ENCODE data around the gene PCP2. TPM values are rescaled to one million over a fixed set of nuclear protein-coding genes. Genes with fewer than 3 reads are reported as not detected.
A peak's percentile ranks its signal among the peaks of the same experiment; 100 is the strongest.

The PCP2 gene
- total RNA-seq, 1 donor from 2014 or later = not detected

GRCh38 chr19:7639863-7640348 lies 6.4 kb upstream of the PCP2 start:
- no peak for DNase-seq (ENCODE audit: low read depth)

DNA sequence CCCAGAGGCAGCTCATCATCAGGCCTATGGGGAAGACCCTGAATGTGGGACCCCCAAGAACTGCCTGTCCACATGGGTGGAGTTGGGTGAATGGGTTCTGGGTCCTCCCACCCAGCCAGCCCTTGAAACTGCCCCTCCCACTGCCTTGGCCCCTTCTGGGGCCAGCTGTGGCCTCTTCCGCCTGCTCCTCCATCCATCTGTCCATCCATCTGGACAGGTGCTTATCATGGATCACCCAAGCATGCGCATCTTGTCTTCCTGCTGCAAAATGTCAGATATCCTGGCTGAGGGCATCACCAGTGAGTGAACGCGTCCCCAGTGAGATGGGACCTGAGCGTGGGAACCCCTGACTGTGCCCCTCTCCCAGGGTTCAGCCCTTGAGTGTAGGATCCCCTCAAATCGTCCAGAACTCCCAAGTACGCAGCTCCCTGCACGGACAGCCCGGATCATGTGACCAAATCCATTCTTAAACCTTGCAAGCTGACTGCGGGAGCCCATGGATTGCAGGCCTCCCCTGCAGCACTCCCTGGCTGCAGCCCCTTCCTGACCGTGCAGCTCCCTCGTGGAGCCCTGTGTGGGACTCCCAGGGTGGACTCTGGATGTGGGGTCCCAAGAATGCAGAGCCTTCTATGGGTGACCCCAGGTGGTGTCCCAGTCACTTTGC lies 5.4 kb upstream of the PCP2 start:
- no peak for DNase-seq (ENCODE audit: low read depth)

- DNase-seq (ENCODE audit: low read depth) = no peak
These were observed 4.1 kb upstream of the PCP2 start for GRCh38 chr19:7637374-7638256.

GRCh38 chr19:7636691-7637373 lies 3.3 kb upstream of the PCP2 start, which contains the start of gene STXBP2:
TSS of gene STXBP2 (plus strand) at chr19:7637110. CDS start at chr19:7637150, 40 bp downstream.
- DNase-seq (ENCODE audit: low read depth) = no peak

- DNase-seq (ENCODE audit: low read depth) = no peak
These were observed 2.8 kb upstream of the PCP2 start for GRCh38 chr19:7636317-7636690.

DNA sequence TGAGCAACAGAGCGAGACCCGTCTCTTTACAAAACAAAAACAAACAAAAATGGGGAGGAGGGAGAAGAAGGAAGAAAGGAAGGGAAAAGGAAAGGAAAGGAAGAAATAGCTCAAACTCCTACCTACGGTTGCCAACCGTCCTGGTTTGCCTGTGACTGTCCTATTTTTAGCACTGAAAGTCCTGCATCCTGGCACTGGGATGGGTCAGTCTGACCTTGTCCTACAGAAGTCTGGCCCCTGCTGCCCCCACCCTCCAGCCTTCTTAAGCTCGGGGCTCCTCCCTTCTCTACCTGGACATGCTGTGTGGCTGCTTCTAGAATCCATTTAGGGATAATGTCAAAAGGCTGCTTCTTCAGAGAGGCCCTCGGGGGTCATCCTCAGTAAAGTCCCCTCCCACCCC lies 2.2 kb upstream of the PCP2 start:
- no peak for DNase-seq (ENCODE audit: low read depth)

GRCh38 chr19:7632340-7633203 lies 947 bp downstream of the PCP2 start:
- DNase-seq (ENCODE audit: low read depth) = no peak

DNA sequence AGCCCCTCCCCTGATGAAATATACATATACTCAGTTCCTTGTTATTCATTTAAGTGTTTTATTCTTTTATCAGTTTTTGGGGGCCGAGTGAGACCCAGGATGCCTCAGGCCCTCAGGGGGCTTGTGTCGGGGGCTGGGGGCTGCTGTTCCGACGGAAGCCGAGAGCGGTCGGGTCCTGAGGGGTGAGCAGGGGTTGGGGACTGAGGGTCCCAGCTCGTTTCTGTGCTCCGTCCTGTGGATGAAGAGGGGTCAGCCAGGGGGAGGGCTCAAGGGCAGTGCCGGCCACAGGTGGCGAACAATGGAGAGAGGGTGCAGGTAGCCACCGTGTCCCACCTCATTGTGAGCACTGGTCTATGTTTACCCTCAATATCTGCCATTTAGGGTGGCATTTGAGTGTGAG lies 1.9 kb downstream of the PCP2 start:
- DNase-seq (ENCODE audit: low read depth) = no peak

- peak; percentile 99 for DNase-seq (ENCODE audit: low read depth)
These were observed 4.0 kb downstream of the PCP2 start, which contains the start of the genes PET100 and XAB2 for GRCh38 chr19:7629347-7630054. TSS of gene PET100 (plus strand) at chr19:7629793. CDS start at chr19:7629834, 41 bp downstream. TSS of gene XAB2 (minus strand) at chr19:7629545. CDS start at chr19:7629527, 18 bp downstream.

DNA sequence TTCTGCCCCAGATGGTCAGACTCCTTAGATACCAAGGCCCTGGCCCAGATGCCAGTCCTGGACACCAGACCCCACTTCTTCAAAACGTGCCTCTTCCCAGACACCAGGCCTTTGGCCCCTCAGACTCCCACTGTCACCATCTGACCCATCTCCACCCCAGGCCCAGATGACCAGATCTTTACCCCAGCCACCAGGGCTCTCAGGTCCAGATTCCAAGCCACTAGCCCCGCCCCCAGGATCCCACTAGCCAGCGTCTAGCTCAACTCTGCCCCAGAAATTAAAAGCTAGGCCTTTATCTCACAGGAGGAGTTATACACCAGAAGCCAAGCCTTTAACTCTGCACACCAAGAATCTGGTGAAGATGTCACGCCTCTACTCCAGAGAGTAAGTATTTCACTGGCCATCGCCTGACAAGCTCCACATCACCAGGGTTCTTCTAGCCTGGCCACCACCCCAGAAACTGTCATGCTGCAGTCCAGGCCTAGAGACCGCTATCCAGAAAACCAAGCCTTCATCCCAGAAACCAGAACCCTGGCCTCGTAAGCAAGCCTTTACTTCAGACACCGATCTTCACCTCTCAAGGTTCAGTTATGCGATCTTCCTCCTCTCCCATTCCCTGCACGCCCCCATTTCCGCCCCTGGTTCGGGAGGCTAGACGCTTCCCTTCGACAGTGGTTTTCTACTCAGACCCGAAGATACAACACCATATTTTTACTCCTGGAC lies 4.8 kb downstream of the PCP2 start:
- DNase-seq (ENCODE audit: low read depth) = no peak

DNA sequence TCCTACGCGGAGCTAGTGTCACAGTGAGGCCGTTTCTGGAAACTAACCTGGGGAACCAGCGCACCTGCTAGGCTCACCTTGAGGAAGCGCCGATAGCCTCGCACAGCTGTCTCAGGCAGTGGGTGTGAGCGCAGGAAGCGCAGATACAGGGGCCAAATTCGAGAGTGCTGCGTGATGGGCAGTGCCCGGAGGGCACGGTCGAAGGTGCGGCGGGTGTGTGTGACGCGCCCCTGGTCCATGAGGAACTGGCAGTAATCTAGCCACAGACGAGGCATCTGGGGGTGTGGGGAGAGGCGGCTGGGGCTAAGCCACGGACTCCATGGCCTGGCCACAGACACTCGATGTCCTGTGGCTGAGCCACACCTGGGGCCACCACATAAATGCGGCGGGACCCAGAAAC lies 6.4 kb downstream of the PCP2 start:
- DNase-seq (ENCODE audit: low read depth) = no peak

DNA sequence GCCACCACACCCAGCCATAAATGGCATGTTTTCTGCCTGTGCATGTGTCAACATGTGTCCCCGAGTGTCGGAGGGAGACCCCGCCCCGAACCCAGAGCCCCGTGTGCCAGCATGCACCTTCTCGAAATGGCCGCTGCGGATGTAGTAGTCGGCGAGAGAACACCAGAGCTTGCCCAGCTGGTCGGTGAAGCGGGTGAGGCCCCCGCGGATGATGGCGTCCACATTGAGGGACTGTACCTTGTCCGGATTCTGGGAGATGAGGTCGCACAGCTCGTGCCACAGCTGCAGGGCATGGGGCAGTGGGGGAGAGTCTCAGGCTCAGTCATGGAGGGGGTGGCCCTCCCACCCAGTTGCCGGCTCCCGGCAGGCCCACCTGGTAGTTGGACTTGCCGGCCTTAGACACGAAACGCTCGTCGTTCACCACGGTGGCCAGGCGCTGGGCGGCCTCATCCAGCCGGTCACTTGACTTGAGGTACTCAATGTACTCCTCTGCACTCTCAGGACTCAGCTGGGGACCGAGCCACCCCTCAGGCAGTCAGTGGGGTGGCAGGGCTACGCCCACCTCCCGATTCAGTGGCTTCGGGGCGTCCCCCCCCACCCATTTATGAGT lies 7.7 kb downstream of the PCP2 start:
- no peak for DNase-seq (ENCODE audit: low read depth)

DNA sequence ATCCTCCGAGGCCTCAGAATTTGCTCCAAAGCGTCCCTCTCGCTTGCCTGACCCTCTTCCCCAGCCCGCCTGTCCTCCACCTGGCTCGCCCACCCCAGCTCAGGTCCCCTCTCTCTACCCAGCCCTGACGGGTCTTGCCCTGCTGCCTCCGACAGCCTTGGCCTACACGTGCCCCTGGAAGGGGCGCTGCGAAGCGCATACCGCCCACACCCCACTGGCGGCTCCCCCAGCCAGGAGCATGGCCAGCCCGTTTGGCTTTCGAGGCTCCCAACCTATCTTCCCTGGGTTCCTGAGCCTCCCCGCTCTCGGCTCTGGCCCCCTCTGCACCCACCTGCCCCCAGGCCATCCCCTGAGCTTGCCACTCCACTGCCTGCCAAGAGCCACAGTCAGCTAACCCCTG lies 8.7 kb downstream of the PCP2 start:
- DNase-seq (ENCODE audit: low read depth) = no peak

DNA sequence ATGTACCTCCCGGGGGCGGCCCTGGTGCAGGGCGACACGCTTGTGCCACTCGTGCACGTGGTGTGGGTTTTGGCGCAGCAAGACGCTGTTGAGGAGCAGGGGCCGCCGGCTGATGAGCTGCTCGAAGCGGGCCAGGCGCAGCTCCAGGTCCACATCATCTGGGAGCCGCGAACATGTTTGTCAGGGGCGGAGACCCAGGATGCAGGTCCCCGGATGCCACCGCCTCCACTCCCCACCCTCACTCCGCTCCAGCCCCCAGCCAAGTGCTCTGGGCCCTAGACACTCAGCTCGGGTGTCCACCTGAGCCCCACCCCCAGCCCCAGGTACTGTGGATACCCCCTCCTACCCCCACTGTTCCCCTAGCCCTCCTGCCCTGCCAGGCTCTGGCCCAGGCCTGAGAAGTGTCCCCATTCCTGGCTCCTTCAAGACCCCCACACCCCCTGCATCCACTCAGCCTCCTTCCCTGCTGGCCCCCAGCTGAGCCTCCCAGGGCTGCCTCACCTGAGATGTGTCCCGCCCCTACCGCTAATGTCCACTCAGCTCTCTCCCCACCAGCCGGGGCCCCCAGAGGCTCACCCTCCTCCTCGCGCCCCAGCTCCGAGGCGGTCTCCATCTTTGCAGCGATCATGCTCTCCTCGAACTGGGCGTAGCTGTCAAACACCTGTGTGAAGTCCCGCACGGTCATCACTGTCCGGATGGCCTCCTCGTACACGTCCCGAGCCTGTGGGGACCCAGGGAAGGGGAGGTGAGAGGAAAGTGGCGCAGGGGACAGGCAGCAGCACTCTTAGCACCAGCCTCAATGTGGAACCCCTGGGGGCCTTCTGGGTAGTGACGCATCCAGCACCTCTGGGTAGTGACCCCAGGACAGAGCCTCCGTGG lies 9.6 kb downstream of the PCP2 start:
- no peak for DNase-seq (ENCODE audit: low read depth)

GRCh38 chr19:7622933-7623685 lies 10.4 kb downstream of the PCP2 start:
- no peak for DNase-seq (ENCODE audit: low read depth)

DNA sequence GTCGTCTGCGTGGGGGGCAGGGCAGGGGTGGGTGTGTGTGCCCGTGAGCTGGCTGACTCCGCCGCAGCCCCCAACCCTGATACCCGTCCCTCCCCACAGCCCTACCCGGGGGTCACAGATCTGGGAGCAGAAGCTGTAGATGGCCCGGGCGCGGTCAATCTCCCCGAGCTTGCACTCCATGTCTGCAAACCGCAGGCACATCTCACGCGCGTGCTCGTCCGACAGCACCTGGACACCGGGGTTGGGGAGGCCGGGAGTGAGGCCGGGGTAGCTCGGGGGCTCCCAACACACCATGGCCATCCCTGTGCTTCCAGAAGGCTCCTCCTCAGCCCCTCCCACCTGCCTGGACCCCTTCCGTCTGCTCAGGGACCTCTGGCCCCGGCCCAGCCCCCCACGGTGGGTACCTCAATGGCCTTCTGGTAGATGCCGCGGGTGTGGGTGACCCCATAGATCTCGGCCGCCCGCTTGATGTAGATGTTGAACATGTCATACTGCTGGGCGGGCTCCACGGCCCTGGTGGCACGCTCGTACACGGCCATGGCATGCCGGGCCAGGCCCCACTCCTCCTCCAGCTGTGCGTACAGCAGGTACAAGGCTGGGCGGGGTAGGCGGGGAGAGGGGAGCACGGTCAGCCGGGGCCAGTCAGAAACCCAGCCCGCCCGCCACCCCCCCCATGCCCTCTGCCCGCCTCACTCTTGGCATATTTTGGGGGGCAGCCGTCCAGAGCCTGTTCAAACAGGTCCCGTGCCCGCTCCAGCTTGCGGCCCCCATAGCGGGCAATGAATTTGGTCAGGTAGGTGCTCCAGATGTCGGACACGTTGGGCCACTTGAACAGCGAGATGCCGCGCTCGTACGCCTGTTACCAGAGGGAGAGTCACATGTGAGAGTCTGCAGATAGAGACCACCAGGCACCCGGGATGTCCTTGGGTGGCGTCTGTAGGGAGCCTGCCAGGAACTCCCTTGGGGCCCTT lies 12.8 kb downstream of the PCP2 start:
- DNase-seq (ENCODE audit: low read depth) = no peak

Measured in myocyte (in vitro differentiated cells).